Panc1 (cell line): ENCODE data around the gene TYW1B. TPM values are rescaled to one million over a fixed set of nuclear protein-coding genes. Genes with fewer than 3 reads are reported as not detected.
A peak's percentile ranks its signal among the peaks of the same experiment; 100 is the strongest.
"Not testable (repeated sequence)": the region's sequence is repeated elsewhere in the genome, so short reads cannot be mapped to it uniquely, and the experiment has no call there.

ENCODE experiments used
- ATAC-seq: fragments of 200-7000 bp; cut with Tn5 transposase; 2 replicates; pipeline ENCODE4 v1.9.1; 2020; ENCODE audit warnings: mild to moderate bottlenecking, moderate library complexity
- Bru-seq: library from RNA; stranded (reverse); fragments of 400-500 nt; gene quantifications from one replicate; lab custom pipeline; 2021; lab: Mats Ljungman, UMichigan
- BruChase-seq, 2 experiments: library from RNA; stranded (reverse); fragments of 400-500 nt; gene quantifications; one replicate each; lab custom pipeline; 2021; lab: Mats Ljungman, UMichigan
- BruUV-seq: library from RNA; stranded (reverse); fragments of 400-500 nt; replicated peaks from 2 replicates; lab custom pipeline; 2021; lab: Mats Ljungman, UMichigan
- CTCF ChIA-PET: fragments of 300-600 bp; sonication (Branson Sonifier 250); formaldehyde crosslinking; loops from one replicate; lab custom pipeline; 2022; ENCODE audit warnings: antibody characterized with exemption; lab: Charles Lee
- POLR2A ChIA-PET: fragments of 300-600 bp; sonication (Branson Sonifier 250); formaldehyde crosslinking; loops from one replicate; lab custom pipeline; 2022; ENCODE audit warnings: antibody characterized with exemption; lab: Charles Lee
- DNase-seq: peaks from one replicate; pipeline ENCODE4 v3.0.0-alpha.2; 2010; ENCODE audit warnings: low read depth, low spot score
- H3K27ac ChIP-seq: 2 replicates; pipeline ENCODE4 v1.5.1; 2011; ENCODE audit warnings: mild to moderate bottlenecking, low read length, inconsistent platforms
- H3K27me3 ChIP-seq: fragments of 200-500 bp; sonication (Bioruptor generic); 2 replicates; pipeline ENCODE4 v1.6.0; 2014; ENCODE audit warnings: low read length, inconsistent platforms; ENCODE audit not compliant: control insufficient read depth, insufficient read depth
- H3K36me3 ChIP-seq: fragments of 200-500 bp; sonication (Bioruptor generic); 2 replicates; pipeline ENCODE4 v1.5.1; 2014; ENCODE audit warnings: inconsistent platforms, mild to moderate bottlenecking, low read length, moderate library complexity; ENCODE audit not compliant: control insufficient read depth, insufficient read depth
- H3K4me1 ChIP-seq: 2 replicates; pipeline ENCODE4 v1.5.1; 2011; ENCODE audit warnings: inconsistent platforms, mild to moderate bottlenecking, low read length, moderate library complexity; ENCODE audit not compliant: control insufficient read depth, insufficient read depth
- H3K4me3 ChIP-seq, 2 experiments: 2 replicates each; pipeline ENCODE4 v1.5.1; 2011 to 2012; ENCODE audit warnings: low read depth in 2 of 2, low read length in 2 of 2, mild to moderate bottlenecking in 2 of 2, inconsistent platforms in 1 of 2, moderate library complexity in 1 of 2
- H3K9me3 ChIP-seq: fragments of 200-500 bp; sonication (Bioruptor generic); 2 replicates; pipeline ENCODE4 v1.5.1; 2014; ENCODE audit warnings: low read depth, mild to moderate bottlenecking, inconsistent platforms, low read length, moderate library complexity; ENCODE audit not compliant: control insufficient read depth, insufficient read depth
- POLR2AphosphoS5 ChIP-seq: IDR thresholded peaks from 2 replicates; pipeline ENCODE4 v1.6.1; 2012; ENCODE audit warnings: mild to moderate bottlenecking, low read depth, low read length, moderate library complexity
- SIN3A ChIP-seq: IDR thresholded peaks from 2 replicates; pipeline ENCODE4 v1.6.1; 2012; ENCODE audit warnings: low read depth, mild to moderate bottlenecking, low read length, moderate library complexity, borderline replicate concordance; ENCODE audit not compliant: insufficient read depth
- in situ Hi-C: cut with HindIII; loops from 2 replicates; pipeline ENCODE4 v1.10.0; 2016; ENCODE audit warnings: low sequenced_read_pairs, low pct_unique_long_range_greater_than_20kb
- intact Hi-C: fragments of 100-400 bp; cut with micrococcal nuclease; formaldehyde crosslinking; loops from one replicate; pipeline ENCODE4 v1.10.0; 2022; ENCODE audit not compliant: unreplicated experiment
- long read RNA-seq: library from polyadenylated mRNA; unstranded; transcript quantifications from one replicate; pipeline ENCODE4 v2.0.0, GENCODE V29; 2021; ENCODE audit not compliant: unreplicated experiment
- polyA plus RNA-seq: library from polyadenylated mRNA; unstranded; fragments of >200 nt; gene quantifications from one replicate; pipeline ENCODE4 v1.2.1, GENCODE V29; 2012; ENCODE audit warnings: missing spikeins; ENCODE audit not compliant: insufficient read length
- total RNA-seq: library from RNA; stranded (reverse); gene quantifications from one replicate; pipeline ENCODE4 v1.2.1, GENCODE V29; 2021; ENCODE audit not compliant: unreplicated experiment

TYW1B gene, protein sequence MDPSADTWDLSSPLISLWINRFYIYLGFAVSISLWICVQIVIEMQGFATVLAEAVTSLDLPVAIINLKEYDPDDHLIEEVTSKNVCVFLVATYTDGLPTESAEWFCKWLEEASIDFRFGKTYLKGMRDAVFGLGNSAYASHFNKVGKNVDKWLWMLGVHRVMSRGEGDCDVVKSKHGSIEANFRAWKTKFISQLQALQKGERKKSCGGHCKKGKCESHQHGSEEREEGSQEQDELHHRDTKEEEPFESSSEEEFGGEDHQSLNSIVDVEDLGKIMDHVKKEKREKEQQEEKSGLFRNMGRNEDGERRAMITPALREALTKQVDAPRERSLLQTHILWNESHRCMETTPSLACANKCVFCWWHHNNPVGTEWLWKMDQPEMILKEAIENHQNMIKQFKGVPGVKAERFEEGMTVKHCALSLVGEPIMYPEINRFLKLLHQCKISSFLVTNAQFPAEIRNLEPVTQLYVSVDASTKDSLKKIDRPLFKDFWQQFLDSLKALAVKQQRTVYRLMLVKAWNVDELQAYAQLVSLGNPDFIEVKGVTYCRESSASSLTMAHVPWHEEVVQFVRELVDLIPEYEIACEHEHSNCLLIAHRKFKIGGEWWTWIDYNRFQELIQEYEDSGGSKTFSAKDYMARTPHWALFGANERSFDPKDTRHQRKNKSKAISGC
- total RNA-seq (2.3 TPM), Bru-seq, nascent RNA (percentile 62 among the genes with signal in this experiment), BruChase-seq, experiment 1, labeled RNA remaining after a 2-hour chase (percentile 52 among the genes with signal in this experiment), BruChase-seq, experiment 2, labeled RNA remaining after a 6-hour chase (percentile 54 among the genes with signal in this experiment)
- polyA plus RNA-seq: 1.6 TPM
- long read RNA-seq, partial matches to known transcripts: 3 of 5 reads
- long read RNA-seq, other reads (novel, unspliced or antisense): 1 of 5 reads

DNA sequence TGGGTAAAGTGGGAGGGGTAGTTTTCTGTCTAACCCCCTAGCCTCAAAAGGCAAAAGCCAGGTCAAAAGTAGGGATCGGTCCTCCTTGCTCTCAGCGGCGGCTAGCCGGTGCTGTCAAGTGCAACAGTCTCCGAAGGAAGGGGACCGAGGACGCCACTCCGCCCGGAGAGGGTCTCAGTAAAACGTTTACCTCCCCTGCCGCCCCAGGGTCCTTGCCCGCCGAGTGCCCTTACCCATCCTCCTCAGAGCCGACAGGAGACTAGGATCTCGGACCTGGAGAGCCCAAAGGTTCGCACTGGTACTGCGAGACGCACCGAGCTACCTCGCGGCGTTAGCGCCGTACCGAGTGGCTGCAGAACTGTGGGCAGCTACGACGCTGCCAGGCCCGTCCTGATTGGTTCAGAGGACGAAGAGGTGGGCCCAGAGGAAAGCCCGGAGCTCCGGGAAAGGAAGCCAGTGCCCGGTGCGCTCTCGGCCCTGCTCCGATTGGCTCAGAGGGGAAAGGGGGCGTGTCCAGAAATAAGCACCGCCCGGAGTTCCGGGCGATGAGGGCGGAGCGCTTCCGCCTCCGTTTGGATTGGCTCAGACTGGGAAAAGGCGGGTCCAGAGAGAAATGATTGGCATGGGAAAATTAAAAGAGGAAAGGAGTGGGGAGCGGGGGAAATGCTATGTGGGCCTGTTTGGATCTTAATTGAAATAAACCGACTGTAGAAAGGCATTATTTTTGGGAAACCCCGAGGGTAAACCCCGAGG, at the start of gene TYW1B:
Gene TYW1B (minus strand): TSS at position 362 of the 753 bp plus-strand sequence. CDS start 125 bp downstream, at position 237.
- H3K36me3 ChIP-seq, BruUV-seq, in situ Hi-C loops, H3K4me1 ChIP-seq, POLR2A ChIA-PET, H3K27me3 ChIP-seq, H3K9me3 ChIP-seq: not testable (repeated sequence)
- peak; percentile 72; the same call in 1 of the 2 replicates for TF ChIP-seq POLR2AphosphoS5
- 0 out of 2 replicates have a peak, but pooled peaks have one; percentile 26 for TF ChIP-seq SIN3A
- Histone ChIP-seq H3K4me3 (peak within 1 kb of the TSS; percentile 81 to 89), H3K27ac (peak within 1 kb of the TSS; percentile 86)
- DNase-seq: peak; percentile 97
- CTCF ChIA-PET: interaction anchor here (0.7 kb wide), 1 partner anchor 91 kb away, joined by 4 read pairs; no protein-coding TSS in a partner anchor
- intact Hi-C loops: loop anchor here (5.0 kb wide), 1 partner anchor 84 kb away; no protein-coding TSS in a partner anchor
- ATAC-seq: peak; percentile 97

DNA sequence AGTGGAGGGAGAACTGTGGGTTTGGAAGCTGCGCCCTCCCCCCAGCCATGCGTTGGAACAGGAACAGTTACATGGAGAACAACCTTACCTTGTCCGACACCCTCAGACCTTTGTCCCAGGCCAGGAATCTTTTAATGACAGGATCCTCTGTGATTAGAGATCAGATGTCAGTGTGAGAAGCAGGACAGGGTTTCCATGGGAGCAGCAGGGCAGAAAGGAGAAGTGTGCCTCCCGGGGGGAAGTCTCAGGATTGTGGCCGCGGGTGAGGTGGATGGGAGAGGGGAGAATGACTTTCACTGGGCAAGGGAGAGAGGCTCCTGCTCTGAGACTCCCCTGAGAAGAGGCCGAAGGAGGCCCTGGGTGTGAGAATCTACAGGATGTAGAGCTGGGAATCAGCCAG, 39.6 kb upstream of the TYW1B start:
- intact Hi-C loops, DNase-seq, POLR2A ChIA-PET, CTCF ChIA-PET, H3K27me3 ChIP-seq, ATAC-seq, H3K9me3 ChIP-seq, H3K4me1 ChIP-seq, in situ Hi-C loops, H3K4me3 ChIP-seq, H3K36me3 ChIP-seq, H3K27ac ChIP-seq, BruUV-seq: not testable (repeated sequence)

DNA sequence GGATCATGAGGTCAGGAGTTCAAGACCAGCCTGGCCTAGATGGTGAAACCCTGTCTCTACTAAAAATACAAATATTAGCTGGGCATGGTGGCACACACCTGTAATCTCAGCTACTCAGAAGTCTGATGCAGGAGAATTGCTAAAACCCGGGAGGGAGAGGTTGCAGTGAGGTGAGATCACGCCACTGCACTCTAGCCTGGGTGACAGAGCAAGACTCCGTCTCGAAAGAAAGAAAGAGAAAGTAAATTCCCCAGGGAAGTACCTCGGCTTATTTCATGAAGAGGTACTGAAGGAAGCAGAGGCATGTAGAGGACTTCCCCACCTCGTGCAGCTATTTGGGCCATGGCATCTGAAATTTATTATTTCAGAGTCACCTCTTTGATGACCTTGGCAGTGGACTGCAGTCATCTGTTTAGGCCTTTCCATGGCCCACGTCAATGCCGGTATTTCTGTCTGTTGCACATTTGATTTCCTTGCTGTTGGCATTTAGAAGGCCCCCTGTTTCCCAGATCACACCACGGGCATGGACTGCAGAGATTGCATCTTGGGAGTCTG, 30.9 kb upstream of the TYW1B start:
- H3K4me1 ChIP-seq, H3K27ac ChIP-seq, BruUV-seq, H3K9me3 ChIP-seq, H3K36me3 ChIP-seq, DNase-seq, POLR2A ChIA-PET, H3K27me3 ChIP-seq, intact Hi-C loops, in situ Hi-C loops, ATAC-seq, H3K4me3 ChIP-seq: not testable (repeated sequence)
- CTCF ChIA-PET: interaction anchor here (0.6 kb wide), 1 partner anchor 1214 kb away, joined by 16 read pairs; no protein-coding TSS in a partner anchor

DNA sequence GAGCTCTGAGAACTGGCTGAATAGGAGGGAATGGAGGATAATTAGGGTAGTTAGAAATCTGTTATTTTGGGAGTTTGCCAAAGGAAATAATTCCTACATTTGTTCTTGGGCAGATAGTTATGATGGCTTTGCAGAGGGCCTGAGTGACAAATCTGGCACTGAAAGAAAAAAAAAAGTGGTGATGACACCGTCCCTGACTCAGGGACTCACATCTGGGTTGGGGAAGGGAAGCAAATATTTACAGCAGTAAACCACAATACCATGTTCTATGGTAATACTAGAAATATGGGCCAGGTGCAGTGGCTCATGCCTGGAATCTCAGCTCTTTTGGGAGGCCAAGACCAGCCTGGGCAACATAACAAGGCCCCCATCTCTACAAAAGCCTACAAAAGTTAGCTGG, 29.9 kb upstream of the TYW1B start:
- intact Hi-C loops, ATAC-seq, H3K36me3 ChIP-seq, in situ Hi-C loops, H3K27me3 ChIP-seq, H3K9me3 ChIP-seq, CTCF ChIA-PET, H3K4me1 ChIP-seq, H3K4me3 ChIP-seq, BruUV-seq, H3K27ac ChIP-seq: not testable (repeated sequence)
- POLR2A ChIA-PET: interaction anchor here (0.6 kb wide), 1 partner anchor 10 kb away, joined by 3 read pairs; no protein-coding TSS in a partner anchor
- peak; percentile 7 for DNase-seq

DNA sequence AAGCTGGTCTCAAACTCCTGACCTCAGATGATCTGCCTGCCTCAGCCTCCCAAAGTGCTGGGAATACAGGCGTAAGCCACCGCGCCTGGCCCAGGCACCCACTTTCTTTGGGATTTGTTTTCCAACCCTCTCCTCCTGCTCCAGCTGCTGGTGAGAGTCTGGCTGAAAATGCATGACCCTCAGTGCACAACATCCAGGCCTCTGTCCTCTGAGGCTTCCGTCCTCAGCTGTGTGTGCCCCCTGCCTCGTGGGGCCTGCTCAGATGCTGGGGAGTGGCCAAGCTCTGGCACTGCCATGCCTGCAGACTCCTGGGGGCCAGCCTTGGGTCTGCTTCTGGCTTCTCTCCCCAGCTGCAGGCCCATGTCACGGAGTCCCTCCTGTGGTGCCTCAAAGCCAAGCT, 27.3 kb upstream of the TYW1B start:
- in situ Hi-C loops, H3K4me1 ChIP-seq, H3K4me3 ChIP-seq, H3K27me3 ChIP-seq, POLR2A ChIA-PET, H3K36me3 ChIP-seq, BruUV-seq, ATAC-seq, CTCF ChIA-PET, intact Hi-C loops, H3K9me3 ChIP-seq, H3K27ac ChIP-seq, DNase-seq: not testable (repeated sequence)

DNA sequence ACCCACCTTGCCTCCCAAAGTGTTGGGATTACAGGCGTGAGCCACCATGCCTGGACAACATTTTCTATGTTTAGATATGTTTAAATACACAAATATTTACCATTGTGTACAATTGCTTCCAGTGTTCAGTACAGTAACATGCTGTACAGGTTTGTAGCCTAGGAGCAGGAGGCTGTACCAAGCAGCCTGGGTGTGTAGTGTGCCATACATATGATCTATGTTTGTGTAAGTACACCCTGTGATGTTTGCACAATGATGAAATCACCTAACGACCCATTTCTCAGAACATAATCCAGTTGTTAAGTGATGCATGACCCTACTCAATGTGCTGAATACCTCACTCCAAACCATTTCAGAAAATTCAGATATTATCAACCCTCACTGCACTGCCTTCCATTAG, 24.9 kb upstream of the TYW1B start:
- DNase-seq, H3K4me3 ChIP-seq, BruUV-seq, ATAC-seq, POLR2A ChIA-PET, H3K36me3 ChIP-seq, H3K27ac ChIP-seq, H3K27me3 ChIP-seq, H3K4me1 ChIP-seq, H3K9me3 ChIP-seq, intact Hi-C loops, in situ Hi-C loops, CTCF ChIA-PET: not testable (repeated sequence)
